ES-I3 (cell line): Measurements from ENCODE around the gene BOLA3.
"Not testable (repeated sequence)": the region's sequence is repeated elsewhere in the genome, so short reads cannot be mapped to it uniquely, and the experiment has no call there.

Experiments used
- H3K36me3 ChIP-seq: 2 replicates; pipeline ENCODE4 v1.6.1; 2013; ENCODE audit warnings: mild to moderate bottlenecking, low read length, control low read depth, moderate library complexity; ENCODE audit not compliant: insufficient read depth
- H3K4me1 ChIP-seq: 2 replicates; pipeline ENCODE4 v1.6.1; 2013; ENCODE audit warnings: mild to moderate bottlenecking, control low read depth, low read length; ENCODE audit not compliant: insufficient read depth
- H3K9ac ChIP-seq: 2 replicates; pipeline ENCODE4 v1.6.1; 2013; ENCODE audit warnings: low read depth, mild to moderate bottlenecking, low read length, moderate library complexity
- H3K9me3 ChIP-seq: 2 replicates; pipeline ENCODE4 v1.6.1; 2013; ENCODE audit warnings: mild to moderate bottlenecking, low read length, moderate library complexity; ENCODE audit not compliant: control insufficient read depth, insufficient read depth

BOLA3 gene

GRCh38 chr2:74147727-74148456 lies at the start of gene BOLA3:
BOLA3 (minus strand) TSS chr2:74147912; CDS start chr2:74147874, 38 bp downstream.
- H3K9me3 ChIP-seq: no peaks in the 10 kb centered on the region
- H3K4me1 ChIP-seq: peaks cover 10% of the 10 kb centered on the region
- peaks cover 15% of the 10 kb centered on the region; the same call in 1 of the 2 replicates for H3K36me3 ChIP-seq
- peak within 1 kb of the TSS; percentile 93 for H3K9ac ChIP-seq

GRCh38 chr2:74197049-74197448 lies 49.3 kb upstream of the BOLA3 start:
- H3K9ac ChIP-seq: no peak overlapping the region
- H3K4me1 ChIP-seq: peaks cover 5% of the 10 kb centered on the region; the same call in 1 of the 2 replicates
- H3K9me3 ChIP-seq: no peaks in the 10 kb centered on the region
- H3K36me3 ChIP-seq: peaks cover 11% of the 10 kb centered on the region; the same call in 1 of the 2 replicates

DNA sequence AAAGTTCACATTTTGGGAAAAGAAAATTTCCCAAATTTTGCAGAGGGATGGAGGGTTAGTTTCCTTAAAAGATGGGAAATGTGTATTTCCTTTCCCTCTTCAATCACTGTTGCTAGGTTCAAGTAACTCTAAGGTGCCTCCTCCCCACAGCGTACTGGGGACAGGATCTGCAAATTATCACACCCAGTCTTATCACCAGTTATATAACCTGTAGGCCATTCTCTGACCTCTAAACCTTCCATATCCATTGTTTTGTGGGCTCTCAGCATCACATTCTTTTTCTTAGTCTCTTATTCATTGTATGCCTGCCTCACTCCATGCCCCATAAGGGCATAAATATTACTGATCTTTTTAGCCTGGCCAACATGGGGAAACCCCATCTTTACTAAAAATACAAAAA lies 47.1 kb upstream of the BOLA3 start:
- H3K36me3 ChIP-seq: peaks cover 5% of the 10 kb centered on the region; the same call in 1 of the 2 replicates

DNA sequence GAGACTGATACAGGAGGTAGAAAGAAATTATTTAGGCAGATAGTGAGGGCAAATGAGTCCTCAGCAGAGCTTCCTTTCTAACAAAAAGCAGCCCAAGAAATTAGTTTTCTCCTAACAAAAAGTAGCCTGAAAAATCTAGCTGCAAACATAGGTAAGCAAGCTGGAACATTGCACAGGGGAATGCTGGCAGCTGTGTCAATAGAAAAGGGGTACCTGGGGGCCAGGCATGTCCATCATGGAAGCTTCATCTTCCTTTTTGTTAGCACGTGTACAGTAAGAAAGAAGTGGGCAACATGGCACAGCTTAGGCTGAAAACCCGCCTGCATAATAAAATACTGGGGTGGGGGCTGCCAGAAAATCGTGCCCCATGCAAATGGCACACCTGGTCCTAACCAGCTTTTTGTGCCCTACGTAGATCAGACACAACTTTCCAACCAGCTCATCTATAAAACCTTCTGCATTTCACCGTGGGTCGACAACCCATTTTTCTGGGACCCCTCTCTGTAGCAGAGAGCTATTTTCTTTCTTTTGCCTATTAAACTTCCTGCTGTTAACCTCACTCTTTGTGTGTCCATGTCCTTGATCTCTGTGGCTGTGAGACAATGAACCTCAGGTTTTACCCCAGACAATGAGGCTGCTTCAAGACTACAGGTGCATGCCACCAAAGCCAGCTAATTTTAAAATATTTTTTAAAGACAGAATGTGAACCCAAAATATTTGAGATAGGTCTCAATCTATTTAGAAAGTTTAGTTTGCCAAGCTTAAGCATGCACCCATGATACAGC lies 44.1 kb upstream of the BOLA3 start:
- Histone ChIP-seq H3K9me3 (no peaks in the 10 kb centered on the region), H3K36me3 (no peaks in the 10 kb centered on the region), H3K9ac (no peak overlapping the region), H3K4me1 (peaks cover 16% of the 10 kb centered on the region)

More for the DNA sequence above, 47.1 kb upstream of the BOLA3 start:
- Histone ChIP-seq H3K9ac (no peak overlapping the region), H3K9me3 (no peaks in the 10 kb centered on the region), H3K4me1 (peaks cover 8% of the 10 kb centered on the region)

DNA sequence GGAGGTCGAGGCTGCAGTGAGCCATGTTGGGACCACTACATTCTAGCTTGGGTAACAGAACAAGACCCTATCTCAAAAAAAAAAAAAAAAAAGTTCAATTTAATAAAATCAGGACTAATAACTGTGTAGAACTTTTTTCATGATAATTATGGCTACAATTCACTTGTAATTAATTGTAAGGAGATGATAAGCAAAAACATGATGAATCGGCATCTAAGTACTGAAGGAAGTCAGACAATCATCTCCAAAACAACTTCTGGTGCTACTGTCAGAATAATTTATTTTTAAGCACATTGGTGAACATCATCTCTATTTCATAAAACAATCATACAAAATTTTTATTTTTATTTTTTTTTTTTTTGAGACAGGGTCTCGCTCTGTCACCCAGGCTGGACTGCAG lies 41.0 kb upstream of the BOLA3 start:
- Histone ChIP-seq H3K9me3 (no peaks in the 10 kb centered on the region), H3K4me1 (peaks cover 16% of the 10 kb centered on the region), H3K36me3 (no peaks in the 10 kb centered on the region), H3K9ac (no peak overlapping the region)

DNA sequence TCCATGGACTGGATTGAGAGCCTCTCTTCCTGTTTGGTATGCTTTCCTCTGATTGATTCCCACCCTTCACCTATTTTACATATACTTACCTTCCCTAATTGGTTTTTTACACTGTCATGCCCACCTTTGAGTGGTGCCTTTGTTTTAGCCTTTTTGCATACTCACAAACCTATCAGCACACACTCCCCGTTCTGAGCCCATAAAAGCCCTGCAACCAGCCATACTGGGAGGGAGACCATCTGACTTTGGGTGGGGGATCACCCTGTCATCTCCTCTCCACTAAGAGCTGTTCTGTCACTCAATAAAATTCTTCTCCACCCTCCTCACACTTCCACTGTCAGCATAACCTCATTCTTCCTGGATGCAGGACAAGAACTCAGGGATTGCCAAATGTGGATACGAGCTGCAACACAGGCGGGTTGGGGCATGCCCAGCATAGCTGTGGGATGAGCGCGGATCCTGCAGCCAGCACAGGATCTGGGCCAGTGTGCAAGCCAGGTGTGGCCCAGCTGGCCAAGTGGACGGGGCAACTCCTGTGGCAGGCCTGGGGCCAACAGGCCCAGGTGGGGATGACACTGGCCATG lies 40.4 kb upstream of the BOLA3 start:
- H3K36me3 ChIP-seq: no peaks in the 10 kb centered on the region
- 0 out of 2 replicates have a peak overlapping the region, but pooled peaks have one; percentile 22 for H3K9ac ChIP-seq
- no peaks in the 10 kb centered on the region for H3K9me3 ChIP-seq
- peaks cover 16% of the 10 kb centered on the region for H3K4me1 ChIP-seq

- H3K36me3 ChIP-seq, H3K9me3 ChIP-seq, H3K9ac ChIP-seq: not testable (repeated sequence)
- H3K4me1 ChIP-seq: peaks cover 11% of the 10 kb centered on the region
Measured at GRCh38 chr2:74186706-74187105, 39.0 kb upstream of the BOLA3 start.

- Histone ChIP-seq H3K4me1 (peaks cover 11% of the 10 kb centered on the region), H3K9ac (no peak overlapping the region), H3K36me3 (no peaks in the 10 kb centered on the region), H3K9me3 (no peaks in the 10 kb centered on the region)
Measured at GRCh38 chr2:74186038-74186437, 38.3 kb upstream of the BOLA3 start.

GRCh38 chr2:74183878-74184277 lies 36.2 kb upstream of the BOLA3 start:
- Histone ChIP-seq H3K36me3 (no peaks in the 10 kb centered on the region), H3K9ac (no peak overlapping the region), H3K9me3 (no peaks in the 10 kb centered on the region), H3K4me1 (peaks cover 11% of the 10 kb centered on the region)

DNA sequence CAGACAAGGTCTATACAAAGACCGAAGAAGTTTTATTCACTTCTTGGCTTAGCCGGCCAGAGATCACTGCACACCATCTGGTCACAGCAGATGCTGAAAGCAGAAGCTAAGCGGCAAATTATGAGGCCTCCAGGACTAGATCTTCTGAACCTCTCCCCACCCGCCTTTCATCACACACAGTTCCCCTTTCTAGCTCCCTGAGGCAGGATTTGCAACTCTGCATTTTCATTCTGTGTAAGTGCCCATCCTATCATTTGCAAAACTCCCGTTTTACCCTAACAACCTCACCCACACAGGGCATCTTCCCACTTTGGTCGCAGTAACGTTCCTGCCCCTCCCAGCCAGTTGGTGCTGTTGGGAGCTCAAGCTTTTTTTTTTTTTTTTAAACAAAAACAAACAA lies 34.0 kb upstream of the BOLA3 start:
- Histone ChIP-seq H3K9ac (no peak overlapping the region), H3K36me3 (no peaks in the 10 kb centered on the region; the same call in 1 of the 2 replicates), H3K4me1 (peaks cover 3% of the 10 kb centered on the region; the same call in 1 of the 2 replicates), H3K9me3 (no peaks in the 10 kb centered on the region)

- peaks cover 3% of the 10 kb centered on the region; the same call in 1 of the 2 replicates for H3K4me1 ChIP-seq
- H3K9me3 ChIP-seq: no peaks in the 10 kb centered on the region
- no peaks in the 10 kb centered on the region; the same call in 1 of the 2 replicates for H3K36me3 ChIP-seq
- H3K9ac ChIP-seq: peak overlapping the region; percentile 72; the same call in 1 of the 2 replicates
Measured at GRCh38 chr2:74179063-74179865, 31.6 kb upstream of the BOLA3 start.

- Histone ChIP-seq H3K36me3 (no peaks in the 10 kb centered on the region; the same call in 1 of the 2 replicates), H3K9ac (peak within 1 kb of the TSS; percentile 72), H3K9me3 (no peaks in the 10 kb centered on the region), H3K4me1 (peaks cover 3% of the 10 kb centered on the region; the same call in 1 of the 2 replicates)
Measured at GRCh38 chr2:74178211-74179062, 30.7 kb upstream of the BOLA3 start, which contains the start of gene MOB1A. MOB1A (minus strand) TSS chr2:74178879; CDS start chr2:74178674, 205 bp downstream.

DNA sequence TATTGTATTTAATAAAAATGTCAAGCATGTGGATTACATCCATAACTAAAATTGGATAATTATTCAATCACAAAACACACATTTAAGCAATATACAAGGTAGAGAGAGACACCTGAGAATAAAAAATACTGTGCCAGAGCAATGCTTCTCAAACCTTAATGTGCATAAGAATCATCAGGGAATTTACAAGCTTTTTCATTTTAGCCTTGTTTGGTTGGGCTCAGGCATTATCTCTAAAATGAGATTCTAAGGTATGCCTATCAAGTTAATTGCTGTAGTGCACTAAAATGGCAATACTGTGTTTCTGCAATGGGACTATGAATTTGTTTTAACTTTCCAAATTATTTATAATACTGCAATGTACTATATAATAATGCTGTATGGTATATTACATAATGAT lies 30.0 kb upstream of the BOLA3 start:
- Histone ChIP-seq H3K4me1 (peaks cover 3% of the 10 kb centered on the region; the same call in 1 of the 2 replicates), H3K9ac (peak overlapping the region; percentile 72), H3K36me3 (peaks cover 3% of the 10 kb centered on the region), H3K9me3 (no peaks in the 10 kb centered on the region)
